HUES6 (cell line): ENCODE measurements around the gene LYZL4.

ENCODE experiments used
- H3K27ac ChIP-seq: 2 replicates; pipeline ENCODE4 v1.7.0; 2013; ENCODE audit warnings: low read depth, mild to moderate bottlenecking, low read length, inconsistent platforms
- H3K27me3 ChIP-seq: 2 replicates; pipeline ENCODE4 v1.6.1; 2013; ENCODE audit warnings: low read length; ENCODE audit not compliant: control insufficient read depth, insufficient read depth
- H3K36me3 ChIP-seq: 2 replicates; pipeline ENCODE4 v1.6.1; 2013; ENCODE audit warnings: low read length; ENCODE audit not compliant: control insufficient read depth, insufficient read depth
- H3K4me1 ChIP-seq: 2 replicates; pipeline ENCODE4 v1.6.1; 2013; ENCODE audit warnings: low read length; ENCODE audit not compliant: control insufficient read depth, insufficient read depth
- H3K4me3 ChIP-seq: 2 replicates; pipeline ENCODE4 v1.5.1; 2013; ENCODE audit warnings: low read depth, low read length
- H3K9ac ChIP-seq: one replicate; pipeline ENCODE4 v1.6.1; 2013; ENCODE audit warnings: mild to moderate bottlenecking, low read length
- H3K9me3 ChIP-seq: 2 replicates; pipeline ENCODE4 v1.6.1; 2013; ENCODE audit warnings: low read depth, low read length; ENCODE audit not compliant: control insufficient read depth, insufficient read depth

The LYZL4 gene

DNA sequence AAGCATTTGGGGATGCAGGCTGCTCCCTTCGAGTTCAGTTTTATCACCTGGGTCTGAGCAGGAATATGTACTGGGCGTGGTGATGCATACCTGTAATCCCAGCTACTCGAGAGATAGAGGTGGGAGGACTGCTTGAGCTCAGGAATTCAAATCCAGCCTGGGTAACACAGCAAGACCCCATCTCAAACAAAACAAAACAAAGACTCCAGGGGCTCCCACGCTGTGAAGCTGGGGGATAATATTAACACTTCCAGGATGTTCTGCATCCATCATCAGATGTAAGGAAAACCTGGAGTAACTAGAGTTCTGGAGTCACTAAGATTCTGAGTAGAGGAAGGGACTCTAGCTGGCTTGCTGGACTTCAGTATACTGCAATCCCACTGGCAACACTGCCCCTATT lies 40.6 kb downstream of the LYZL4 start:
- Histone ChIP-seq H3K4me1 (peaks cover 8% of the 10 kb centered on the region; the same call in 1 of the 2 replicates), H3K9ac (no peak overlapping the region), H3K9me3 (peaks cover 11% of the 10 kb centered on the region), H3K27ac (no peak overlapping the region), H3K4me3 (no peak overlapping the region), H3K27me3 (no peaks in the 10 kb centered on the region), H3K36me3 (no peaks in the 10 kb centered on the region)

DNA sequence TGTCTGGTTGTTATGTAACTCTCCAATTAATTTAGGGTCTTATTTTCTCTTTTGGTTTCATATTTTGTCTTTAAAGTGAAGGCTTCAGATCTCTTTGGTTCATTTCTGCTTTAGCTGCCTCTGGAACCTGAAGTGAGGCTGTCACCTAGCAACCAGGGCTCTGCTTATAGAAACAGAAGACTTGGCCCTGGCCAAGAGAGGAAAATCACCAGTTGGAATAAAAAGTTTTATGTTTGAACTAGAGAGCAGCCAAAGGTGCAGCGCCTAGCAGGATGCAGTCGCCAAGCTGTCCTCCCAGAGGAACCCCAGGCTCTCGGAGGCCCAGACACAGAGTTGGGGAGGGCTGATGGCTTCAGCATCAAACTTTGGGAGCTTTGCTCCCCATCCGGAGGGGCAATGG lies 41.1 kb downstream of the LYZL4 start:
- no peaks in the 10 kb centered on the region for H3K27me3 ChIP-seq
- peaks cover 15% of the 10 kb centered on the region for H3K9me3 ChIP-seq
- no peaks in the 10 kb centered on the region for H3K36me3 ChIP-seq
- no peak overlapping the region for H3K4me3 ChIP-seq
- no peak overlapping the region for H3K27ac ChIP-seq
- H3K9ac ChIP-seq, result no peak overlapping the region
- peaks cover 8% of the 10 kb centered on the region; the same call in 1 of the 2 replicates for H3K4me1 ChIP-seq

DNA sequence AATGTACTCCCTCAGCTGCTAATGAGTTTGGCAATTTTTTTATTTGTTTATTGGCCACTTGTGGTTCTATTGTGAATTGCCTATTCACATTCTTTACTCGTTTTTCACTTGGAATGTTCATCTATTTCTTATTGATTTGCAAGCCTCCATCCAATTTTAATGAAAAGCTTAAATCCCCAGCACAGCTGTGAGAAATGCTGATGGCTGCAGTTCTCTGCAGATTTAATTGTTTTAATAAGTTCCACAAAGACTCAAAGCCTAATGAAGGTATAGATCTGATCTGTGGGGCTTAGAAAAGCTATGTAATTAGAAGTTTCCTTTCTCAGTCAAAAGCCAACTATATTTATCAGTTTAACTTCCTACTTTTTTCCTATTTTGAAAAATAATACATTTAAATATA lies 41.5 kb downstream of the LYZL4 start:
- H3K9me3 ChIP-seq, result peaks cover 15% of the 10 kb centered on the region
- H3K9ac ChIP-seq, result no peak overlapping the region
- H3K27ac ChIP-seq, result no peak overlapping the region
- no peak overlapping the region for H3K4me3 ChIP-seq
- H3K27me3 ChIP-seq, result no peaks in the 10 kb centered on the region
- peaks cover 8% of the 10 kb centered on the region; the same call in 1 of the 2 replicates for H3K4me1 ChIP-seq
- no peaks in the 10 kb centered on the region for H3K36me3 ChIP-seq

DNA sequence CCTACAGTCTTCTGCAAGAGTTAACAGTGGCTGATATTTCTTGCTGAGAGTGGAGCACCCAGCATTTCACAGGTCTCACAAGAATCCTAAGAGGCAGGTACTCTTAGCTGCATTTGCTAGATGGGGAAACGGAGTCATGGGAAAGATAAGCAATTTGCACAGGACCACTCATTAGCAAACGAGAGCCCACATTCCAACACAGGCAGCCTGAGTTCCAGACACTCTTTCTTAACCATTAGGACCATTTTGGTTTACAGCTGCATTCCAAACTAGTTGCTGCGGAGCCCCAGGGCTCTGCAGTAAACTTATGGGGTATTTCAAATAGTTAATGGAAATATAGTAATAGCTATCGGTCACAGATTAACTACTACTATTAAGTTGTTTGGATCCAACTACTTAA lies 42.5 kb downstream of the LYZL4 start:
- Histone ChIP-seq H3K4me1 (peaks cover 8% of the 10 kb centered on the region; the same call in 1 of the 2 replicates), H3K27ac (no peak overlapping the region), H3K4me3 (no peak overlapping the region), H3K9me3 (peaks cover 15% of the 10 kb centered on the region), H3K9ac (no peak overlapping the region), H3K27me3 (no peaks in the 10 kb centered on the region), H3K36me3 (no peaks in the 10 kb centered on the region)

DNA sequence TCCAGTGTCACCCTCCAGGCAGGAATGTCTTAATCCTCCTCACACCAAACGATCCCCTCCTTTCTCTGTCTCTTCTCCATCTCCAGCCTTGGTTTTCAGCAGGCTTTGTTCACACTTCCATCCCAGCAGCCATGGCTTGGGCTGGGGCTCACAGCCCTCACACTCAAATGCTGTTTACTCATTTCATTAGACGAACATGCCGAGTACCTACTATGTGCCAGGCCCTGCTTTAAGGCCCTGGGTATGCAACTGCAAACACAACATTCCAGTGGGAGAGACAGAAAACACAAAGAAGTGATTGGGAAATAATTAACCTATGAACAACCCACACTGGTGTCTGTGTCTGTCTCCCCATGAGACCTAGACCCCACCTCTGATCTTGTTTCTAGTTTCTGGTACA lies 43.9 kb downstream of the LYZL4 start:
- Histone ChIP-seq H3K9me3 (peaks cover 15% of the 10 kb centered on the region), H3K9ac (no peak overlapping the region), H3K27ac (no peak overlapping the region), H3K27me3 (no peaks in the 10 kb centered on the region), H3K4me3 (no peak overlapping the region), H3K36me3 (no peaks in the 10 kb centered on the region), H3K4me1 (peaks cover 8% of the 10 kb centered on the region; the same call in 1 of the 2 replicates)

DNA sequence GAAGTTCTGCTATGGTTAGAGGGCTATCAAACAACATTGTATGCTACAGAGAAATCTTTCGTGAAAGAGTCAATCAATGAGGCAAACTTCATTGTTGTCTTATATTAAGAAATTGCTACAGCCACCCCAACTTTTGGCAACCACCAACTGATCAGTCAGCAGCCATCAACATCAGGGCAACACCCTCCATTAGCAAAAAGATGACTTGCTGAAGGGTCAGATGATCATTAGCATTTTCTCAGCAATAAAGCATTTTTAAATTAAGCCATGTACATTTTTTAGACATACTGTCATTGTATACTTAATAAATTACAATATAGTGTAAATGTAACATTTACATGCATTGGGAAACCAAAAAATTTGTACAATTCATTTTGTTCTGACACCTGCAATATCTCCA lies 53.1 kb downstream of the LYZL4 start:
- Histone ChIP-seq H3K4me3 (no peak overlapping the region), H3K27ac (no peak overlapping the region), H3K9me3 (no peaks in the 10 kb centered on the region), H3K27me3 (no peaks in the 10 kb centered on the region), H3K36me3 (no peaks in the 10 kb centered on the region), H3K9ac (no peak overlapping the region), H3K4me1 (no peaks in the 10 kb centered on the region)

DNA sequence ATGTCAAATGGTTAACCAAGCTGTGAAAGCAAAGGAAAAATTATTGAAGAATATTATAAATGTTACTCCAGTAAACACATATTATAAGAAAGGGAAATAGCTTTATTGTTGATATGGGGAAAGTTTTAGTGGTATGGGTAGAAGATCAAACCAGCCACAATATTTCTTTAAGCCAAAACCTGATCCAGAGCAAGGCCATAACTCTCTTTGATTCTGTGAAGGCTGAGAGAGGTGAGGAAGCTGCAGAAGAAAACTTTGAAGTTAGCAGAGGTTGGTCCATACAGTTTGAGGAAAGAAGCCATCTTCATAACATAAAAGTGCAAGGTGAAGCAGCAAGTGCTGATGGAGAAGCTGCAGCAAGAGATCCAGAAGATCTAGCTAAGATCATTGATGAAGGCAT lies 54.8 kb downstream of the LYZL4 start:
- peaks cover 2% of the 10 kb centered on the region; the same call in 1 of the 2 replicates for H3K9me3 ChIP-seq
- H3K4me1 ChIP-seq, result no peaks in the 10 kb centered on the region
- no peaks in the 10 kb centered on the region for H3K27me3 ChIP-seq
- no peak overlapping the region for H3K4me3 ChIP-seq
- no peaks in the 10 kb centered on the region for H3K36me3 ChIP-seq
- no peak overlapping the region for H3K27ac ChIP-seq
- H3K9ac ChIP-seq, result no peak overlapping the region

DNA sequence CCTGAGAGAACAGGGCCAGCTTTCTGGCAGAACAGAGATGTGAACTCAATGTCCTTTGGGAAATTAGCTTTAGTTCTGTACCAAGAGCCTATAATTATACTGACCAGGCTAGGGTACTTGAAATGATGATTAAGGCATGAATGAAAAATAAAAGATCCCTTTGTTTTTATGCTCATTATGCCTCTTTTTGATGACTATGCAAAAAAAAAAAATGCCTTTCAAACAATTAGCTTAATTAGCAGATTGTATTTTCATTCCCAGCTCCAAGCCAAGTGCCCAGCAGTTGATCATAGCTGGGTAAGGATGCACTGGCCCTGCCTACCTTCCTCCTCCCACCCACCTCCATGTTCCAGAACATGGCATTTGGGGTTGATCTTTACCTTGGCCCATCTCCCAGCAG lies 56.8 kb downstream of the LYZL4 start:
- Histone ChIP-seq H3K4me1 (no peaks in the 10 kb centered on the region), H3K9ac (no peak overlapping the region), H3K27me3 (no peaks in the 10 kb centered on the region), H3K4me3 (no peak overlapping the region), H3K9me3 (peaks cover 2% of the 10 kb centered on the region; the same call in 1 of the 2 replicates), H3K27ac (no peak overlapping the region), H3K36me3 (no peaks in the 10 kb centered on the region)

DNA sequence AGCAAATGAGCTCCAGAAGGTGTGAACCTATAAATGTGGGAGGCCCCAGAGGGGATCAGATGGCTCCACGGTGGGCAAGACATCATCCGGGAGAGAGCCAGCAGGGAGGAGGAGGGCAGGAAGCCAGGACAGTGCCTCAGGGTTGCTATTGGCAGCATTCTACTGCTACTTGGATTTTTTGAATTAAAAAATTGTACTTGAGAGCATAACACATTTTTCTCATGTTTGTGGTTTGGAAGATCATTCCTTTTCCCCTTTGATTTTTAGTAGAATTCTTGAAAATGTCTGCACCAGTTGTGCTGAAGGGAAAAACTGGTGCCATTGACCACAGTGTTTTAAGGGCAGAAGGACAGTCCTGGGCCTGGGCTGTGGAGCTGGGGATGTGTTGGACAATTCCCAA lies 59.2 kb downstream of the LYZL4 start:
- Histone ChIP-seq H3K27me3 (no peaks in the 10 kb centered on the region), H3K9ac (no peak overlapping the region), H3K4me1 (no peaks in the 10 kb centered on the region), H3K9me3 (peaks cover 2% of the 10 kb centered on the region; the same call in 1 of the 2 replicates), H3K4me3 (no peak overlapping the region), H3K27ac (no peak overlapping the region), H3K36me3 (no peaks in the 10 kb centered on the region)

DNA sequence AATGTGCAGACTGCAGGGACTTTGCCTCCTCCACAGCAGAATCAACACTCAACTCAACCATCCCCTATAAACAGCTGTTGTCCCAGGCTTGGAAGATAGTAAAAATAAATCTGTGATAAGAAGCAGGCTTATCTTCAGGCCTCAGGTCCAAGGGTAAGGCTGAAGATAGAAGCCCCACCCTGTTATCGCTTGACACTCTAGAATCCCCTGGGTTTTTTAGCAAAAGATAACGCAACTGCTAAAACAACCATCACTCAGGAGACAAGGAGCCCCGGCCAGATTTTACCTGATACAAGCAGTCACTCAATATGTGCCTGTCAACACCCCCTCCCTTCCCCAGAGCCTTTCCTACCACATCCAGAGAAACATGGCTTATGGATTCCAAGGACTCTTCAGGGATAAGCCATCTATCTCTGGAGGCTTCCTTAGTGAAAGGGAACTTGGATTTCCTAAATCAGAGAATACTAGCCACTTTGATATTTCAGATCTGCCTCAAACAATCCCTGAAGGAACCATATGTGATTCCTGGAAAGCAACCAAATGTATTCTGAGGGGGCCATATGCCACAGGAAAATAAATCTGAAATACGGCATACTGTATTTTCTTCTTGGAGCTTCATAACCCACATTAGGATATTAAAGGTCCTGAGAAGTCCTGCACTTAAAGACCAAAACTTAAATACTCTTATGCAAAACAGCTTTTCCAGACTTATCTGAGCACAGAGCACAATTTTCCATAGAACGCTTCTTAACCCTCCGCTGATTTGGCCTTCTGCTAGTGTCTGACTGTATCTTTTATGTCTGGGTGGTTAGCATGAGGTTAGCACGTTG lies 60.4 kb downstream of the LYZL4 start:
- Histone ChIP-seq H3K9ac (no peak overlapping the region), H3K27me3 (no peaks in the 10 kb centered on the region), H3K4me3 (no peak overlapping the region), H3K9me3 (peaks cover 2% of the 10 kb centered on the region; the same call in 1 of the 2 replicates), H3K4me1 (no peaks in the 10 kb centered on the region), H3K27ac (no peak overlapping the region), H3K36me3 (no peaks in the 10 kb centered on the region)

DNA sequence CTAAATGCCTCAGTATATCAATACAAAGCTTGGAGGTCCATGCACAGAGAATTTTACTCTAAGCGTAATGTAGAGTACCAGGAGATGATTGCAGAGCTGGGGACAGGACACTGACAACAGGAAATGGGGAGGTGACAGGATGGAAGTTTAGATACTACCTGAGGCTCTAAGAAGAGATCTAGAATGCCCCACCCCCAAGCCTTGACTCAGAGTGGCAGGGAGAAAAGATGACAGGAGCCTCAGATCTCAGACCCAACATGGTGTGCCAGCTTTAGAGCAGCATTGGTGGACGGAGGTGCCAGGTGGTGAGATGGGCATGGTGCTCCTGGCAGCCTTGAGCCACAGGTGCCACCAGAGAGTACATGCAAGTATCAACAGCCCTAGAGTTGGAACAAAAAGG lies 62.5 kb downstream of the LYZL4 start:
- Histone ChIP-seq H3K9ac (no peak overlapping the region), H3K27me3 (no peaks in the 10 kb centered on the region), H3K9me3 (peaks cover 2% of the 10 kb centered on the region; the same call in 1 of the 2 replicates), H3K4me3 (no peak overlapping the region), H3K4me1 (no peaks in the 10 kb centered on the region), H3K27ac (no peak overlapping the region), H3K36me3 (no peaks in the 10 kb centered on the region)
